Right atrium auricular region (tissue), 2 donors: Measurements from ENCODE around the gene SIMC1. TPM values are rescaled to one million over a fixed set of nuclear protein-coding genes. Genes with fewer than 3 reads are reported as not detected.

Experiments
- DNase-seq: peaks from one replicate; pipeline ENCODE4 v3.0.0-alpha.2; 2019; ENCODE audit warnings: low spot score
- H3K27ac ChIP-seq, 2 donors: fragments of 200-600 bp; sonication (generic); 1 replicate in 1 of 2; 2 replicates in 1 of 2; pipeline ENCODE4 v1.5.1; 2016 to 2019
- H3K27me3 ChIP-seq, 2 donors: fragments of 200-600 bp; sonication (generic); one replicate each; pipeline versions ENCODE4 v1.5.1 to v1.6.0; 2017 to 2019
- H3K36me3 ChIP-seq: fragments of 200-600 bp; sonication (generic); one replicate; pipeline ENCODE4 v1.5.1; 2016
- H3K4me1 ChIP-seq, 2 donors: fragments of 200-600 bp; sonication (generic); one replicate each; pipeline versions ENCODE4 v1.5.1 to v1.6.0; 2017 to 2019
- H3K4me3 ChIP-seq, 2 donors: fragments of 200-600 bp; sonication (generic); 1 replicate in 1 of 2; 2 replicates in 1 of 2; pipeline ENCODE4 v1.5.1; 2017 to 2019; ENCODE audit warnings: mild to moderate bottlenecking in 1 of 2, moderate library complexity in 1 of 2
- H3K9me3 ChIP-seq, 2 donors: fragments of 200-600 bp; sonication (generic); one replicate each; pipeline ENCODE4 v1.5.1; 2019
- total RNA-seq, 2 donors: library from RNA; depleted of rRNA; stranded (reverse); fragments of >200 nt; gene quantifications; one replicate each; pipeline ENCODE4 v1.1.0, GENCODE V29; 2016
- TF ChIP-seq, protein P1 (sequence below), 2 donors: fragments of 200-600 bp; sonication (generic); IDR thresholded peaks; one replicate each; pipeline ENCODE4 v1.5.1; 2019; ENCODE audit warnings: antibody characterized with exemption in 2 of 2

The SIMC1 gene
- total RNA-seq, 2 donors from 2014 or later: 5.2 to 9.1 TPM

- no peak overlapping the region for H3K27ac ChIP-seq
- H3K9me3 ChIP-seq: no peaks in the 10 kb centered on the region
- H3K27me3 ChIP-seq: no peaks in the 10 kb centered on the region
- TF ChIP-seq, protein P1, sequence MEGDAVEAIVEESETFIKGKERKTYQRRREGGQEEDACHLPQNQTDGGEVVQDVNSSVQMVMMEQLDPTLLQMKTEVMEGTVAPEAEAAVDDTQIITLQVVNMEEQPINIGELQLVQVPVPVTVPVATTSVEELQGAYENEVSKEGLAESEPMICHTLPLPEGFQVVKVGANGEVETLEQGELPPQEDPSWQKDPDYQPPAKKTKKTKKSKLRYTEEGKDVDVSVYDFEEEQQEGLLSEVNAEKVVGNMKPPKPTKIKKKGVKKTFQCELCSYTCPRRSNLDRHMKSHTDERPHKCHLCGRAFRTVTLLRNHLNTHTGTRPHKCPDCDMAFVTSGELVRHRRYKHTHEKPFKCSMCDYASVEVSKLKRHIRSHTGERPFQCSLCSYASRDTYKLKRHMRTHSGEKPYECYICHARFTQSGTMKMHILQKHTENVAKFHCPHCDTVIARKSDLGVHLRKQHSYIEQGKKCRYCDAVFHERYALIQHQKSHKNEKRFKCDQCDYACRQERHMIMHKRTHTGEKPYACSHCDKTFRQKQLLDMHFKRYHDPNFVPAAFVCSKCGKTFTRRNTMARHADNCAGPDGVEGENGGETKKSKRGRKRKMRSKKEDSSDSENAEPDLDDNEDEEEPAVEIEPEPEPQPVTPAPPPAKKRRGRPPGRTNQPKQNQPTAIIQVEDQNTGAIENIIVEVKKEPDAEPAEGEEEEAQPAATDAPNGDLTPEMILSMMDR (IDR thresholded peaks at IDR 0.05): no peak
- no peak for DNase-seq
- H3K4me3 ChIP-seq: no peak overlapping the region
- peaks cover 40% of the 10 kb centered on the region for H3K36me3 ChIP-seq
- H3K4me1 ChIP-seq: no peaks in the 10 kb centered on the region
Observed at GRCh38 chr5:176342158-176342483, 103.9 kb downstream of the SIMC1 start.

DNA sequence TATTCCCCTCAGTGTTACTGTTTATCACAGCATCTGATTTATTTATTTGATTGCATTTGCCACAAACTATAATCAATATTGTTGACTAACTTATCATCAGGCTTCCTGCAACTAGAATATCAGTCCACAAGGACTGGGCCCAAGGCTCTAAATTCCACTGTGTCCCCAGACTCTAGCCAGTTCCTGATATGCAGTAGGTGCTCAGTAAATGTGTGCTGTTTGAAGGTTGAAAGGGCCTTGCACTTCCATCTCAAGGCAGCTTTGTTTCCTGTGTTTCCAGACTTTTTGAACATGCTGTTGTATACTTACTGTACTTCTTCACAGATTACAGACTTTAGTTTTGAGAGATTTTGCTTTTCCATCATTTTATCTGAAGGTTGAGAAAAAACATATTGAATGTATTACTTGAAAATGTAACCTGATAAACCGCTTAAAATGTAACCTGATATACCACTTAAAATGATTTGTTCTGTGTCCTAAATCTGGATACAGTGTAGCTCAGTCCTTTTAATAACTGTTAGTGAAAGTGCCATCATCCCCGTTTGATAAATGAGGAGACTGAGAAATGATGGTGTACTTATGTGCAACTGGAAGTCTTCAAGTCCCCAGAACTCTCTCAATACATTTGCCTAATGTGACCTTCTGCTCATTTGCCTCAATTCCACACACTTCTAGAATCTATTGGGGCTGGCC, 104.7 kb downstream of the SIMC1 start:
- TF ChIP-seq, protein P1 (IDR thresholded peaks at IDR 0.05): no peak
- no peak overlapping the region for H3K27ac ChIP-seq
- H3K9me3 ChIP-seq: no peaks in the 10 kb centered on the region
- no peak overlapping the region for H3K4me3 ChIP-seq
- no peaks in the 10 kb centered on the region for H3K4me1 ChIP-seq
- H3K27me3 ChIP-seq: no peaks in the 10 kb centered on the region
- no peak for DNase-seq
- H3K36me3 ChIP-seq: peaks cover 40% of the 10 kb centered on the region

DNA sequence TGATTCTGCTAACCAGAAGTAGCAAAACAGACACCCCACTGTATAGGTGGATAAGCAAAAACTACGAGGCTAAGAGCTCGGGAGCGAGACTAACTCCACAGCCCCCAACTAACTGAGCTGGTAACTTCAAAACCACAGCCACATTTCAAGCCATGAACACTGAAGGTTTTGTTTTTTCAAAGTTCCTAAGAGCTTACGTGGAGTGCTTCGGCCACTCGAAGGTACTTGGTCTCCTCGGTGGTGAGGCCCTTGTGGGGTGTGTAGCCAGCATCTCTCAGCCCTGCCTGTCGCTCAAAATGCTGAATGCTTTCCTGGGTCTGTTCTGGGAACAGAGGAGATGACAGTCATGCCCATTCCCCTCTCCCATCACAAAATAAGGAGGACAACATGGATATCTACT, 112.2 kb downstream of the SIMC1 start:
- TF ChIP-seq, protein P1 (IDR thresholded peaks at IDR 0.05): no peak
- no peak for DNase-seq

GRCh38 chr5:176352116-176352878, 114.1 kb downstream of the SIMC1 start:
- TF ChIP-seq, protein P1 (IDR thresholded peaks at IDR 0.05): no peak
- Histone ChIP-seq H3K4me3 (no peak overlapping the region), H3K9me3 (no peaks in the 10 kb centered on the region), H3K27me3 (no peaks in the 10 kb centered on the region), H3K27ac (no peak overlapping the region), H3K36me3 (peaks cover 87% of the 10 kb centered on the region), H3K4me1 (no peaks in the 10 kb centered on the region)
- DNase-seq: no peak

More for the DNA sequence above, 112.2 kb downstream of the SIMC1 start:
- no peaks in the 10 kb centered on the region for H3K9me3 ChIP-seq
- H3K27ac ChIP-seq: no peak overlapping the region
- peaks cover 100% of the 10 kb centered on the region for H3K36me3 ChIP-seq
- H3K27me3 ChIP-seq: no peaks in the 10 kb centered on the region
- H3K4me1 ChIP-seq: no peaks in the 10 kb centered on the region
- no peak overlapping the region for H3K4me3 ChIP-seq

GRCh38 chr5:176353533-176353932, 115.3 kb downstream of the SIMC1 start:
- TF ChIP-seq, protein P1 (IDR thresholded peaks at IDR 0.05): no peak
- H3K27me3 ChIP-seq: no peaks in the 10 kb centered on the region
- no peak for DNase-seq
- no peaks in the 10 kb centered on the region for H3K9me3 ChIP-seq
- H3K36me3 ChIP-seq: peaks cover 85% of the 10 kb centered on the region
- H3K27ac ChIP-seq: no peak overlapping the region
- no peak overlapping the region for H3K4me3 ChIP-seq
- H3K4me1 ChIP-seq: no peaks in the 10 kb centered on the region
